HEK293 (cell line): Measurements from ENCODE around the gene LPXN.

Experiments used
- CTCF ChIA-PET: fragments of 350-600 bp; formaldehyde crosslinking; extraction: SDS; loops from one replicate; lab custom pipeline; 2021; ENCODE audit warnings: antibody characterized with exemption; lab: Yijun Ruan, JAX
- POLR2A ChIA-PET: fragments of 300-600 bp; formaldehyde crosslinking; extraction: SDS; loops from one replicate; lab custom pipeline; 2020; ENCODE audit warnings: antibody characterized with exemption, inconsistent platforms; lab: Yijun Ruan, JAX
- H3K27ac ChIP-seq: fragments of 200-500 bp; sonication (Bioruptor generic); 2 replicates; pipeline ENCODE4 v1.5.1; 2014; ENCODE audit warnings: low read depth, low read length, control low read depth, inconsistent platforms; ENCODE audit errors: extremely low read depth
- H3K36me3 ChIP-seq, 2 experiments: fragments of 200-500 bp in 1 of 2; sonication (Bioruptor generic) in 1 of 2; 1 replicate in 1 of 2; 2 replicates in 1 of 2; pipeline ENCODE4 v1.5.1; 2014 to 2017; ENCODE audit warnings: inconsistent platforms in 2 of 2, low read length in 2 of 2; ENCODE audit not compliant: control insufficient read depth in 2 of 2, insufficient read depth in 1 of 2
- H3K4me1 ChIP-seq: fragments of 200-500 bp; sonication (Bioruptor generic); 2 replicates; pipeline ENCODE4 v1.5.1; 2014; ENCODE audit warnings: mild to moderate bottlenecking, low read length, inconsistent platforms; ENCODE audit not compliant: control insufficient read depth, insufficient read depth
- H3K4me3 ChIP-seq: 2 replicates; pipeline ENCODE4 v1.5.1; 2011; ENCODE audit warnings: low read depth, mild to moderate bottlenecking, control low read depth, low read length, moderate library complexity
- H3K9me3 ChIP-seq: fragments of 200-500 bp; sonication (Bioruptor generic); 2 replicates; pipeline ENCODE4 v1.5.1; 2014; ENCODE audit warnings: low read depth, low read length, inconsistent platforms; ENCODE audit not compliant: control insufficient read depth, insufficient read depth
- YY1 ChIP-seq: fragments of 450-650 bp; formaldehyde crosslinking; IDR thresholded peaks from 2 replicates; pipeline ENCODE4 v1.5.1; 2018; ENCODE audit warnings: missing biosample characterization, missing genetic modification characterization
- ZFP37 ChIP-seq: fragments of 450-650 bp; formaldehyde crosslinking; IDR thresholded peaks from 2 replicates; pipeline ENCODE4 v1.5.1; 2016; ENCODE audit warnings: missing biosample characterization, missing genetic modification characterization
- ZIC2 ChIP-seq: fragments of 450-650 bp; formaldehyde crosslinking; IDR thresholded peaks from 2 replicates; pipeline ENCODE4 v1.5.1; 2016; ENCODE audit warnings: missing biosample characterization, missing genetic modification characterization
- ZNF112 ChIP-seq: fragments of 450-650 bp; formaldehyde crosslinking; IDR thresholded peaks from 2 replicates; pipeline ENCODE4 v1.5.0; 2017; ENCODE audit warnings: missing biosample characterization, missing genetic modification characterization
- ZNF132 ChIP-seq: fragments of 450-650 bp; formaldehyde crosslinking; IDR thresholded peaks from 2 replicates; pipeline ENCODE4 v1.5.1; 2017; ENCODE audit warnings: missing biosample characterization, missing genetic modification characterization, borderline replicate concordance
- ZNF133 ChIP-seq: fragments of 450-650 bp; formaldehyde crosslinking; IDR thresholded peaks from 2 replicates; pipeline ENCODE4 v1.5.1; 2016; ENCODE audit warnings: missing biosample characterization, missing genetic modification characterization
- ZNF175 ChIP-seq: fragments of 450-650 bp; formaldehyde crosslinking; IDR thresholded peaks from 2 replicates; pipeline ENCODE4 v1.5.1; 2016; ENCODE audit warnings: missing biosample characterization, missing genetic modification characterization
- ZNF24 ChIP-seq: fragments of 450-650 bp; formaldehyde crosslinking; IDR thresholded peaks from 2 replicates; pipeline ENCODE4 v1.5.1; 2016; ENCODE audit warnings: missing biosample characterization, missing genetic modification characterization
- ZNF302 ChIP-seq: fragments of 450-650 bp; formaldehyde crosslinking; IDR thresholded peaks from 2 replicates; pipeline ENCODE4 v1.5.1; 2016; ENCODE audit warnings: missing biosample characterization, missing genetic modification characterization, low read depth
- ZNF433 ChIP-seq: fragments of 450-650 bp; formaldehyde crosslinking; IDR thresholded peaks from 2 replicates; pipeline ENCODE4 v1.5.1; 2016; ENCODE audit warnings: missing biosample characterization, missing genetic modification characterization, low read depth
- ZNF488 ChIP-seq: fragments of 450-650 bp; formaldehyde crosslinking; IDR thresholded peaks from 2 replicates; pipeline ENCODE4 v1.5.1; 2016; ENCODE audit warnings: missing biosample characterization, missing genetic modification characterization
- ZNF521 ChIP-seq: fragments of 450-650 bp; formaldehyde crosslinking; IDR thresholded peaks from 2 replicates; pipeline ENCODE4 v1.5.1; 2017; ENCODE audit warnings: missing biosample characterization, mild to moderate bottlenecking, missing genetic modification characterization
- ZNF529 ChIP-seq: fragments of 450-650 bp; formaldehyde crosslinking; IDR thresholded peaks from 2 replicates; pipeline ENCODE4 v1.5.1; 2017; ENCODE audit warnings: missing genetic modification characterization, missing biosample characterization; ENCODE audit not compliant: insufficient replicate concordance
- ZNF670 ChIP-seq: fragments of 450-650 bp; formaldehyde crosslinking; IDR thresholded peaks from 2 replicates; pipeline ENCODE4 v1.5.1; 2016; ENCODE audit warnings: missing biosample characterization, missing genetic modification characterization, low read depth
- ZSCAN16 ChIP-seq: fragments of 450-650 bp; formaldehyde crosslinking; IDR thresholded peaks from 2 replicates; pipeline ENCODE4 v1.5.1; 2016; ENCODE audit warnings: missing biosample characterization, missing genetic modification characterization
- ZXDB ChIP-seq: fragments of 450-650 bp; formaldehyde crosslinking; IDR thresholded peaks from 2 replicates; pipeline ENCODE4 v1.5.1; 2016; ENCODE audit warnings: missing biosample characterization, missing genetic modification characterization
- TF ChIP-seq, protein P1 (sequence below): fragments of 450-650 bp; formaldehyde crosslinking; conservative IDR thresholded peaks from 2 replicates; pipeline ENCODE4 v1.5.1; 2016; ENCODE audit warnings: low read depth, missing biosample characterization, missing genetic modification characterization
- TF ChIP-seq, protein P2 (sequence below): fragments of 450-650 bp; formaldehyde crosslinking; IDR thresholded peaks from 2 replicates; pipeline ENCODE4 v1.5.1; 2016; ENCODE audit warnings: missing biosample characterization, missing genetic modification characterization

Gene LPXN

DNA sequence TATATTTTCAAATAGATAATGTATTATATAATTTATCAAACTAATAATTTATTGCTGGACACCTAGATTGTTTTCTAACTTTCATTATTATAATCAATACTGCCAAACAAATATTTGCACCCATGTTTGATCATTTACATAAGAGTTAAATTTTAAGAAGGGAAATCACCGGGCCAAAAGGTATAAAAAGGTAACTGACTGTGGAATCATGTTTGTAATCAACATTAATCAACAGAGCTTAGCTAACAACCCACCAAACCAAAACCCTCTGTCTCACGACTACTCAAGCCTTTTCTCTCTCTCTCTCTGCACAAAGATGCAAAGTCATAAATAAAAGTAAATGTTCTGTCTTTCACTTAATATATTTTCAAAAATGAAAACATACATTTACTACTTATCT, 14.8 kb downstream of the LPXN start:
- H3K9me3 ChIP-seq, result no peaks in the 10 kb centered on the region
- H3K36me3 ChIP-seq, result peaks cover 0 to 6% of the 10 kb centered on the region in 2 experiments; a peak in 1 of 3 replicates
- ChIA-PET POLR2A (no interaction called here), CTCF (interaction anchor here (0.6 kb wide), 1 partner anchor 21 kb away, joined by 6 read pairs; no protein-coding TSS in a partner anchor)
- H3K27ac ChIP-seq, result no peak overlapping the region
- TF ChIP-seq ZNF112 (tag by site-specific recombination) (no peak), ZNF24 (tag by site-specific recombination) (no peak), ZNF529 (tag by site-specific recombination) (no peak), ZFP37 (no peak), ZNF670 (tag by site-specific recombination) (no peak)
- TF ChIP-seq, protein P1, sequence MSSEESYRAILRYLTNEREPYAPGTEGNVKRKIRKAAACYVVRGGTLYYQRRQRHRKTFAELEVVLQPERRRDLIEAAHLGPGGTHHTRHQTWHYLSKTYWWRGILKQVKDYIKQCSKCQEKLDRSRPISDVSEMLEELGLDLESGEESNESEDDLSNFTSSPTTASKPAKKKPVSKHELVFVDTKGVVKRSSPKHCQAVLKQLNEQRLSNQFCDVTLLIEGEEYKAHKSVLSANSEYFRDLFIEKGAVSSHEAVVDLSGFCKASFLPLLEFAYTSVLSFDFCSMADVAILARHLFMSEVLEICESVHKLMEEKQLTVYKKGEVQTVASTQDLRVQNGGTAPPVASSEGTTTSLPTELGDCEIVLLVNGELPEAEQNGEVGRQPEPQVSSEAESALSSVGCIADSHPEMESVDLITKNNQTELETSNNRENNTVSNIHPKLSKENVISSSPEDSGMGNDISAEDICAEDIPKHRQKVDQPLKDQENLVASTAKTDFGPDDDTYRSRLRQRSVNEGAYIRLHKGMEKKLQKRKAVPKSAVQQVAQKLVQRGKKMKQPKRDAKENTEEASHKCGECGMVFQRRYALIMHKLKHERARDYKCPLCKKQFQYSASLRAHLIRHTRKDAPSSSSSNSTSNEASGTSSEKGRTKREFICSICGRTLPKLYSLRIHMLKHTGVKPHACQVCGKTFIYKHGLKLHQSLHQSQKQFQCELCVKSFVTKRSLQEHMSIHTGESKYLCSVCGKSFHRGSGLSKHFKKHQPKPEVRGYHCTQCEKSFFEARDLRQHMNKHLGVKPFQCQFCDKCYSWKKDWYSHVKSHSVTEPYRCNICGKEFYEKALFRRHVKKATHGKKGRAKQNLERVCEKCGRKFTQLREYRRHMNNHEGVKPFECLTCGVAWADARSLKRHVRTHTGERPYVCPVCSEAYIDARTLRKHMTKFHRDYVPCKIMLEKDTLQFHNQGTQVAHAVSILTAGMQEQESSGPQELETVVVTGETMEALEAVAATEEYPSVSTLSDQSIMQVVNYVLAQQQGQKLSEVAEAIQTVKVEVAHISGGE (tag by site-specific recombination), result no peak
- H3K4me1 ChIP-seq, result no peaks in the 10 kb centered on the region
- no peak overlapping the region for H3K4me3 ChIP-seq

GRCh38 chr11:58549644-58550043, 26.0 kb downstream of the LPXN start:
- H3K4me1 ChIP-seq, result no peaks in the 10 kb centered on the region
- peaks cover 0 to 56% of the 10 kb centered on the region in 2 experiments; a peak in 2 of 3 replicates for H3K36me3 ChIP-seq
- ChIA-PET POLR2A (no interaction called here), CTCF (interaction anchor here (0.6 to 1.0 kb wide), 2 partner anchors 18 to 356 kb away, joined by 3 read pairs; no protein-coding TSS in a partner anchor)
- no peak overlapping the region for H3K4me3 ChIP-seq
- no peak overlapping the region for H3K27ac ChIP-seq
- H3K9me3 ChIP-seq, result no peaks in the 10 kb centered on the region
- no peak for TF ChIP-seq ZNF433 (tag by site-specific recombination)
- TF ChIP-seq ZXDB, result no peak
- no peak for TF ChIP-seq ZNF175 (tag by site-specific recombination)
- TF ChIP-seq ZNF302 (tag by site-specific recombination), result no peak
- TF ChIP-seq ZNF132 (tag by site-specific recombination), result no peak
- TF ChIP-seq ZNF133 (tag by site-specific recombination), result no peak
- TF ChIP-seq ZNF521, result no peak
- TF ChIP-seq YY1, result no peak
- no peak for TF ChIP-seq ZNF488 (tag by site-specific recombination)
- no peak for TF ChIP-seq ZSCAN16
- TF ChIP-seq ZIC2 (tag by site-specific recombination), result no peak
- TF ChIP-seq, protein P2, sequence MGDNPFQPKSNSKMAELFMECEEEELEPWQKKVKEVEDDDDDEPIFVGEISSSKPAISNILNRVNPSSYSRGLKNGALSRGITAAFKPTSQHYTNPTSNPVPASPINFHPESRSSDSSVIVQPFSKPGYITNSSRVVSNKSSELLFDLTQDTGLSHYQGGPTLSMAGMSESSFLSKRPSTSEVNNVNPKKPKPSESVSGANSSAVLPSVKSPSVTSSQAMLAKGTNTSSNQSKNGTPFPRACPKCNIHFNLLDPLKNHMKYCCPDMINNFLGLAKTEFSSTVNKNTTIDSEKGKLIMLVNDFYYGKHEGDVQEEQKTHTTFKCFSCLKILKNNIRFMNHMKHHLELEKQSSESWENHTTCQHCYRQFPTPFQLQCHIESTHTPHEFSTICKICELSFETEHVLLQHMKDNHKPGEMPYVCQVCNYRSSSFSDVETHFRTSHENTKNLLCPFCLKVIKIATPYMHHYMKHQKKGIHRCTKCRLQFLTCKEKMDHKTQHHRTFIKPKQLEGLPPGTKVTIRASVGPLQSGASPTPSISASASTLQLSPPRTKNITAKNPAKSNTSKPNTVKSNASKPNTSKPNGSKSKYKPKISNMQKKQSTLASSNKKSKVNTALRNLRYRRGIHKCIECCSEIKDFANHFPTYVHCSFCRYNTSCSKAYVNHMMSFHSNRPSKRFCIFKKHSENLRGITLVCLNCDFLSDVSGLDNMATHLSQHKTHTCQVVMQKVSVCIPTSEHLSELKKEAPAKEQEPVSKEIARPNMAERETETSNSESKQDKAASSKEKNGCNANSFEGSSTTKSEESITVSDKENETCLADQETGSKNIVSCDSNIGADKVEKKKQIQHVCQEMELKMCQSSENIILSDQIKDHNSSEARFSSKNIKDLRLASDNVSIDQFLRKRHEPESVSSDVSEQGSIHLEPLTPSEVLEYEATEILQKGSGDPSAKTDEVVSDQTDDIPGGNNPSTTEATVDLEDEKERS (tag by site-specific recombination), result no peak
